ENCODE measurements around the gene HTR6.

HTR6 gene

GRCh38 chr1:19665496-19666465, 1.1 kb downstream of the HTR6 start:
- FAIRE-seq (peak; percentile 5), DNase-seq (ENCODE audit: insufficient read length, low spot score) (no peak)
- no peak for TF ChIP-seq PAX5 (IDR thresholded peaks at IDR 0.05; ENCODE audit: insufficient read depth, low read length, severe bottlenecking)
- no peak for TF ChIP-seq POLR2A (IDR thresholded peaks at IDR 0.05; ENCODE audit: low read depth, low read length)
- TF ChIP-seq POLR2AphosphoS5 (IDR thresholded peaks at IDR 0.05; ENCODE audit: low read depth, low read length): no peak
- no peak for TF ChIP-seq TAF1 (IDR thresholded peaks at IDR 0.05; ENCODE audit: low read depth, low read length)
- no peak for TF ChIP-seq SPI1 (IDR thresholded peaks at IDR 0.05; ENCODE audit: low read depth, low read length)
- no peak for TF ChIP-seq POU2F2 (IDR thresholded peaks at IDR 0.05; ENCODE audit: low read depth, low read length)

GRCh38 chr1:19668888-19669287, 4.2 kb downstream of the HTR6 start:
- FAIRE-seq (no peak), DNase-seq (ENCODE audit: insufficient read length, low spot score) (no peak)

GRCh38 chr1:19670787-19671186, 6.1 kb downstream of the HTR6 start:
- DNase-seq (ENCODE audit: insufficient read length, low spot score): no peak
- no peak for TF ChIP-seq TAF1 (IDR thresholded peaks at IDR 0.05; ENCODE audit: low read depth, low read length)
- TF ChIP-seq POU2F2 (IDR thresholded peaks at IDR 0.05; ENCODE audit: low read depth, low read length): no peak
- no peak for TF ChIP-seq POLR2A (IDR thresholded peaks at IDR 0.05; ENCODE audit: low read depth, low read length)
- TF ChIP-seq PAX5 (IDR thresholded peaks at IDR 0.05; ENCODE audit: insufficient read depth, low read length, severe bottlenecking): no peak
- TF ChIP-seq POLR2AphosphoS5 (IDR thresholded peaks at IDR 0.05; ENCODE audit: low read depth, low read length): no peak
- no peak for TF ChIP-seq SPI1 (IDR thresholded peaks at IDR 0.05; ENCODE audit: low read depth, low read length)
- FAIRE-seq: no peak

More at GRCh38 chr1:19668888-19669287, 4.2 kb downstream of the HTR6 start:
- no peak for TF ChIP-seq TAF1 (IDR thresholded peaks at IDR 0.05; ENCODE audit: low read depth, low read length)
- TF ChIP-seq POLR2AphosphoS5 (IDR thresholded peaks at IDR 0.05; ENCODE audit: low read depth, low read length): no peak
- no peak for TF ChIP-seq SPI1 (IDR thresholded peaks at IDR 0.05; ENCODE audit: low read depth, low read length)
- TF ChIP-seq POLR2A (IDR thresholded peaks at IDR 0.05; ENCODE audit: low read depth, low read length): no peak
- TF ChIP-seq PAX5 (IDR thresholded peaks at IDR 0.05; ENCODE audit: insufficient read depth, low read length, severe bottlenecking): no peak
- no peak for TF ChIP-seq POU2F2 (IDR thresholded peaks at IDR 0.05; ENCODE audit: low read depth, low read length)

- TF ChIP-seq POLR2A (IDR thresholded peaks at IDR 0.05; ENCODE audit: low read depth, low read length) (no peak), SPI1 (IDR thresholded peaks at IDR 0.05; ENCODE audit: low read depth, low read length) (no peak), POLR2AphosphoS5 (IDR thresholded peaks at IDR 0.05; ENCODE audit: low read depth, low read length) (no peak), POU2F2 (IDR thresholded peaks at IDR 0.05; ENCODE audit: low read depth, low read length) (no peak), PAX5 (IDR thresholded peaks at IDR 0.05; ENCODE audit: insufficient read depth, low read length, severe bottlenecking) (no peak), TAF1 (IDR thresholded peaks at IDR 0.05; ENCODE audit: low read depth, low read length) (no peak)
- DNase-seq (ENCODE audit: insufficient read length, low spot score): no peak
- FAIRE-seq: no peak
Measured at GRCh38 chr1:19672237-19672636, 7.6 kb downstream of the HTR6 start.

GRCh38 chr1:19675797-19676196, 11.1 kb downstream of the HTR6 start:
- TF ChIP-seq TAF1 (IDR thresholded peaks at IDR 0.05; ENCODE audit: low read depth, low read length) (no peak), PAX5 (IDR thresholded peaks at IDR 0.05; ENCODE audit: insufficient read depth, low read length, severe bottlenecking) (no peak), POLR2AphosphoS5 (IDR thresholded peaks at IDR 0.05; ENCODE audit: low read depth, low read length) (no peak), SPI1 (IDR thresholded peaks at IDR 0.05; ENCODE audit: low read depth, low read length) (no peak), POU2F2 (IDR thresholded peaks at IDR 0.05; ENCODE audit: low read depth, low read length) (no peak), POLR2A (IDR thresholded peaks at IDR 0.05; ENCODE audit: low read depth, low read length) (no peak)
- FAIRE-seq (no peak), DNase-seq (ENCODE audit: insufficient read length, low spot score) (no peak)

GRCh38 chr1:19676438-19676922, 11.8 kb downstream of the HTR6 start:
- DNase-seq (ENCODE audit: insufficient read length, low spot score) (peak; percentile 53), FAIRE-seq (peak; percentile 31)
- TF ChIP-seq POU2F2 (IDR thresholded peaks at IDR 0.05; ENCODE audit: low read depth, low read length): no peak
- no peak for TF ChIP-seq TAF1 (IDR thresholded peaks at IDR 0.05; ENCODE audit: low read depth, low read length)

- no peak for TF ChIP-seq PAX5 (IDR thresholded peaks at IDR 0.05; ENCODE audit: insufficient read depth, low read length, severe bottlenecking)
- TF ChIP-seq POLR2A (IDR thresholded peaks at IDR 0.05; ENCODE audit: low read depth, low read length): no peak
- no peak for TF ChIP-seq TAF1 (IDR thresholded peaks at IDR 0.05; ENCODE audit: low read depth, low read length)
- TF ChIP-seq POU2F2 (IDR thresholded peaks at IDR 0.05; ENCODE audit: low read depth, low read length): no peak
- no peak for TF ChIP-seq SPI1 (IDR thresholded peaks at IDR 0.05; ENCODE audit: low read depth, low read length)
- TF ChIP-seq POLR2AphosphoS5 (IDR thresholded peaks at IDR 0.05; ENCODE audit: low read depth, low read length): no peak
- DNase-seq (ENCODE audit: insufficient read length, low spot score): no peak
- FAIRE-seq: no peak
Measured at GRCh38 chr1:19678493-19678892, 13.8 kb downstream of the HTR6 start.

- no peak for DNase-seq (ENCODE audit: insufficient read length, low spot score)
- no peak for FAIRE-seq
- TF ChIP-seq PAX5 (IDR thresholded peaks at IDR 0.05; ENCODE audit: insufficient read depth, low read length, severe bottlenecking) (no peak), SPI1 (IDR thresholded peaks at IDR 0.05; ENCODE audit: low read depth, low read length) (no peak), TAF1 (IDR thresholded peaks at IDR 0.05; ENCODE audit: low read depth, low read length) (no peak), POLR2AphosphoS5 (IDR thresholded peaks at IDR 0.05; ENCODE audit: low read depth, low read length) (no peak), POU2F2 (IDR thresholded peaks at IDR 0.05; ENCODE audit: low read depth, low read length) (no peak), POLR2A (IDR thresholded peaks at IDR 0.05; ENCODE audit: low read depth, low read length) (no peak)
Measured at GRCh38 chr1:19678931-19679453, 14.3 kb downstream of the HTR6 start.

GRCh38 chr1:19679691-19680090, 15.0 kb downstream of the HTR6 start:
- FAIRE-seq (no peak), DNase-seq (ENCODE audit: insufficient read length, low spot score) (no peak)
- TF ChIP-seq POLR2A (IDR thresholded peaks at IDR 0.05; ENCODE audit: low read depth, low read length): no peak
- TF ChIP-seq POLR2AphosphoS5 (IDR thresholded peaks at IDR 0.05; ENCODE audit: low read depth, low read length): no peak

All from GM12891 (cell line).